ENCODE measurements around the gene TLE4. TPM values are rescaled to one million over a fixed set of nuclear protein-coding genes. Genes with fewer than 3 reads are reported as not detected.

Gene TLE4
- total and polyA plus RNA-seq, 2 of the 4 experiments (the other 2 are of a cell fraction) = 68.0 to 78.1 TPM

GRCh38 chr9:79592726-79593493 is 21.1 kb downstream of the TLE4 start:
- WGBS, 2 experiments (ENCODE audit: extremely low coverage in 2 of 2, insufficient read length in 1 of 2) = no CpG with 5 or more reads among the region's 4 CpGs
- Histone ChIP-seq H3K4me1 (ENCODE audit: control insufficient read depth, insufficient read depth, low read length) (no peaks in the 10 kb centered on the region), H3K9me1 (ENCODE audit: insufficient read depth, low read length) (0 out of 2 replicates have a peak, but pooled peaks cover 3% of the 10 kb centered on the region), H3K27me3 (ENCODE audit: control insufficient read depth, insufficient read depth, low read length) (no peaks in the 10 kb centered on the region), H3K14ac (replicated peaks; ENCODE audit: low read depth, low read length) (no peak overlapping the region), H3K79me1 (ENCODE audit: low read depth in 1 of 2, low read length in 2 of 2) (peaks cover 44 to 70% of the 10 kb centered on the region in 2 experiments), H3K27ac (ENCODE audit: insufficient read depth, low read length) (no peak overlapping the region), H2BK20ac (ENCODE audit: low read depth, low read length) (no peak overlapping the region), H3K4me2 (ENCODE audit: low read depth, low read length) (no peak overlapping the region), H3K4me3 (ENCODE audit: insufficient read depth, low read depth, low read length) (no peak overlapping the region), H3K56ac (ENCODE audit: extremely low read depth, insufficient read depth, low read length) (no peak overlapping the region), H2BK120ac (ENCODE audit: low read depth, low read length) (no peak overlapping the region), H3K9ac (ENCODE audit: low read depth, low read length) (no peak overlapping the region), H2AK9ac (replicated peaks; ENCODE audit: low read depth, low read length, poor library complexity) (no peak overlapping the region), H3K36me3 (ENCODE audit: control insufficient read depth, insufficient read depth, low read length) (peaks cover 5% of the 10 kb centered on the region), H3K18ac (ENCODE audit: low read depth, low read length) (no peak overlapping the region), H2BK5ac (ENCODE audit: low read depth, low read length, poor library complexity, severe bottlenecking) (no peak overlapping the region), H4K91ac (ENCODE audit: insufficient read depth, low read depth, low read length) (no peak overlapping the region), H4K8ac (ENCODE audit: low read depth in 2 of 2, low read length in 2 of 2) (no peak overlapping the region), H2BK15ac (ENCODE audit: low read depth, low read length) (no peak overlapping the region), H3K4ac (ENCODE audit: low read depth, low read length) (no peak overlapping the region), H2AK5ac (ENCODE audit: low read depth, low read length) (no peak overlapping the region), H4K20me1 (ENCODE audit: insufficient read depth, low read length) (peaks cover 14% of the 10 kb centered on the region; the same call in 1 of the 2 replicates), H3K23ac (ENCODE audit: low read depth, low read length) (no peak overlapping the region), H4K5ac (ENCODE audit: low read depth, low read length) (no peak overlapping the region), H2AFZ (replicated peaks; ENCODE audit: low read length, poor library complexity) (no peak overlapping the region), H3K9me3 (ENCODE audit: control insufficient read depth, insufficient read depth, low read length) (no peaks in the 10 kb centered on the region)
- no TSS peak for BruUV-seq (replicated peaks)
- in situ Hi-C loops (cut with MboI; ENCODE audit: low sequenced_read_pairs) (no loop called here), dilution Hi-C loops (cut with HindIII; ENCODE audit: low sequenced_read_pairs, unreplicated experiment) (no loop called here), intact Hi-C loops (cut with micrococcal nuclease) (no loop called here)
- no peak for ATAC-seq (ENCODE audit: low read depth)
- ChIA-PET CTCF (no interaction called here), POLR2A (ENCODE audit: unreplicated experiment) (interaction anchor here (0.7 kb wide), 1 partner anchor 72 kb away, joined by 12 read pairs; no protein-coding TSS in a partner anchor)
- TF ChIP-seq NFE2L2 (IDR thresholded peaks at IDR 0.05; ENCODE audit: low read depth, low read length) = no peak
- no peak for TF ChIP-seq MAZ (IDR thresholded peaks at IDR 0.05; ENCODE audit: borderline replicate concordance, low read depth, low read length)
- no peak for TF ChIP-seq POLR2A (IDR thresholded peaks at IDR 0.05; ENCODE audit: low read depth, low read length)
- TF ChIP-seq CTCF (conservative IDR thresholded peaks at IDR 0.05; ENCODE audit: low read depth, low read length) = no peak
- no peak for DNase-seq

Measured in IMR-90 (cell line).